NCI-H226 (cell line): ENCODE data around the gene COL21A1.

Experiments used
- DNase-seq: peaks from one replicate; pipeline ENCODE4 v3.0.0-alpha.2; 2015

COL21A1 gene

DNA sequence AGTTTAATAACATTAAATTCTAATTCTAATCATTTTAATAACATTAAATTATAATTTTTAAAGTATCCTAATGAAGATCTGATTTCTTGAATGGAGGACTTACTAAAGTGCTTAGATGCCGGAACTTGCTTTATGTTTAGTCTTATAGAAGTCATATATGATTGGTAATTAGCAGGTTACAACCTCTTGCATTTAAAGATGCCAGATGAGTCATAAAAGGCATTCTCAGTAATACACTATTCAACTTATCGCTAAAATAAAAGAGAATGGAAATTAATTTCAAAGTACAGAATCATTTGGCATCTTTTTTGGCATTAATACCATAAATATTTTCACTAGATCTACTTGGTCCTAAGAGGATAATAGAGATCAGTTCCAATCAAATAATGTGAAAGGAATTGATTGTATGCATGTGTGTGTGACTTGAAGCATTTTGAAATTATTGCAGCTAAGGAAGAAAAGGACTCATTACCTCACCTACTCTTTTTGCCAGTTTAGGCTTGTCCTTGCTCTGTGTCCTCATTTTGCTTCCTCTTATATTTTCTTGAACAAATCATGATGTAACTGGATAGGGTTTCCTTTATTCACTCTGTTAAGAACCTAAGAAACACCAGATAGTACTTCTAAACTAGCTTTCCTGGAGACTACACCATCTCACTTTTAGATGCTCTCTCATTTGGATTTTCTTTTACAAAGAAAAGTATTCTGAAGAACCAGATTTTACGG is 2.7 kb downstream of the COL21A1 start:
- no peak for DNase-seq

DNA sequence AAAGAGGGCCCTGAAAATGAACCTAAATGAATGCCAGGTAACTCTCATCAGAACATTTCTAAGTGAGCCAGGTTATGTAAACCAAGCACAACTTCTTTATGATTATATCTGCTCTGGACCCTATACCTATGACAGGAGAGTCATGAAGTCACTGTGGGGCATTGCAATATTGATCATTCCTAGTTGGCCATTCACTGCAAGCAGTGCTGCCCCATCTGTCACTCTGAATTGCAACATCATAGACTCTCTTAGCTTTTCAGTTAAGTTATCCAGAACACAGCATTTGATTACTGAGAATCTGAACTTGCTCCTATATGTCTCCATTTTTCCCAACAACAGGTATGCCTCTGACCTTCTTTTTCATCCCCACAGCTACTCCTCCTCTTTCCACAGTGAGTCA is 3.3 kb downstream of the COL21A1 start:
- no peak for DNase-seq

DNA sequence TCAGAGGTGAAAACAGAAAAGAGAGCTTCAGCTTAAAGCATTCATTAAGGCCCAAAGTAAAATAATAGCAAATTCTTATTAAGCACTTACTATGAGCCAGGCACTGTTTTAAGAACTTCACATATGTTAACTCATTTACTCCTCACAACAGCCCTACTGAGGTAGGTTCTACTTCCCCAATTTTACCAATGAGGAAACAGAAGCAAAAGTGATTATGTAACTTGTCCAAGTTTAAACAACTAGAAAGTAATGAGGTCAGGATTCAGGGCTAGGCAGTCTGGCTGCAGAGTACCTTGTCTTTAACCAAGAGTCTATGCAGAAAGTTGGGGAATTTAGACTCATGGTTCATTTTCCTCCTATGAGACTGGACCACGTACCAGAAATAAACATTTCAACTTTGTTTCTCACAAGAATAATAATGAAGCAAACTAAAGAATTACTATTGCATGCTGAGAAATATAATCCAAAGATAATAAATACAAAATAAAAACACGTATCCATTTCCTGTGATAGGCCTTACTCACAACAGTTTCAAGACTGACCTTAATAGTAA is 3.8 kb downstream of the COL21A1 start:
- no peak for DNase-seq

DNA sequence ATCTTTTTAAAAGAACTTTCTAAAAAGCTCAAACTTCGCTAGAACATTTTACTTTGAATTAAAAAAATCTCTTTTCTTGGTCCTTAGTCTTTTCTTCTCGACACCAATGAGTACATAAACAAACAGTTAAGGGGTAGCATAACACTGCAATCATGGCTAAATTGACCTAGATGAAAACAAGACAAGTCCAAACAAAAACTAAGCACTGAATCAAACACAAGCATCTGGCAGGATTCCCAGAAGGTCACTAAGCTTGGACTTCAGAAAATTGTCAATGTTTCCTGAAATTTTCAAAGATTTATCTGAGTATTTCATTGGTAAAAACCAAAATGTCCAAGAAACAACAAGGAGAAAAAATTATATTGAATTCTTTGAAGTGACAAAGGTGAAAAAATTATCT is 5.0 kb downstream of the COL21A1 start:
- DNase-seq = no peak

DNA sequence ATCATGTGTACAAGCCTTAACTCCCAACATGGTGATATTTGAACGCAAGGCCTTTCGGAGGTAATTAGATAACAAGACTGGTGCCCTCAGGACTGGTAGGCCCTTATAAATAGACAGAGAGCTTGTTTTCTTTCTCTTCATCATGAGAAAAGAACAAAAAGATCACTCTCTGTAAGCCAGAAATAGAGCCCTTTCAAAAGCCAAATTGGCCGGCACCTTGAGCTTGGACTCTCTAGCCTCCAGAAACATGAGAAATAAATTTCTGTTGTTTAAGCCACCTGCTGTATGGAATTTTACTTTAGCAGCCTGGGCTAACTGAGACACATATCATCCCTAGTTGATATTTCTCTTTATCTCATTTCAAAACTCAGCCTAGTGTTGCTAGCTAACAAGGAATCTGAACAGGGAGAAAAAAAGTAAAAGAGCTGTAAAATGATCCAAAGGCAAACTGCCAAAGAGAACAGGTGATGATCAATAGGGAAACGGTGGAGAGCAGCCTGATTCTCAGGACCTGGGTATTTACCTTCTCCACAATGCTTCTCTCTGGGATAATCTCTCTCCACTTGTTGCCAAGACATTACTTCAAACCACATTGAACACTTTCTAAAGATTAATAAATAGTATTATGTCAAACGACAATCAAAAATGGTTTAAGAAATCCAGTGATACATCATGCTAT is 6.1 kb downstream of the COL21A1 start:
- no peak for DNase-seq

DNA sequence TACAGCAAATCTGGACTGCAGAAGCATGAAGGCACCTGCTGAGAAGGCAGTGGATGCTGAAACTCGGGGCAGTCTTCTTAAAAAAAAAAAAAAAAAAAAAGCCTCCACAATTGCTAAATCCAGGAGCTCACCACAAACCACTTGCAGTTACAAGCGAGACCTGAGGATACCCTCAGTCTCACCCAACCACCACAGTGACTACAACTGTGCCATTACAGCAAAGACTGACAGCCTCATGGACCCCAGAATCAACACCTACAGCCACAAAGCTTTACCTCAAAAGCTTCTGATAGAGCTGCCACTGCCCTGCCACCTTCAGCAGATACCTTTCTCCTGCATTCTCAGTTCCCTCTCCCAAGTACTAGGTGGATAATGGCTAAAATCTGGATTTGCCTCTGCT is 9.0 kb downstream of the COL21A1 start:
- DNase-seq = no peak

DNA sequence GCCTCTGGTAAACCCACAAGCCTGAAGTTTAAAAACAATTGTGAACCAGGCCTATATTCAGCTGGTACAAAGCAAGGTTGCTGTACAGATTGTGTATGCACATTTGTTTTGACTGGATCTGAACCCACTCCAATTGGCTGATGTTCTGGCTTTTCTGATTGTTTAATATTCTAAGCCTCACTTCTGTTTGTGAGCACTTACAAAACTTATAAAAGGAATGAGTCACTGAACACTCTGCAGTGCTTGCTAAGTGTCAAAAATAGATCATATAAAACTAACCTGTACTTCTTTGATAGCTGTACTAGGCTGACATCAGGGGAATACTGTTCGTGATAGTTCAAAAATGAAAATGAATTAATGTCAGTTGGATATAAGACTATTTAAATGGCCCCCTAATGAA is 12.1 kb downstream of the COL21A1 start:
- no peak for DNase-seq

DNA sequence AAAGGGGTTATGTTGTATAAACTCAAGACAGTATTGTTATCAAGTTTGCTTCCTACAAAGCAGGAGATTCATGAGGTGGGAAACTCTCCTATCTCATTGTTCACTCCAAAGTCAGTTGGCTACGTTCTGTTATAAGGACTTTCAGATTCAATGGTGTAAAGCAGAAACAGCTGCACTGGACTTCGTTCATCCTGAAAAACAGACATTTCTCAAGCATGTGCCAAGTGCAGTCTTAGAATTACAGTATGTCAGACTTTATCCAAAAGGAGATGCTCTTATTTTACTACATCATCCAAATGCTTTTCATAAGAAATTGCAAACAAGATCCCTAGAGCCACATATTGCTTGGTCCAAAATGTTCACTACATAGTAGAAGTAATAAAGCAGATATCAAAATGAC is 14.9 kb downstream of the COL21A1 start:
- DNase-seq = no peak

DNA sequence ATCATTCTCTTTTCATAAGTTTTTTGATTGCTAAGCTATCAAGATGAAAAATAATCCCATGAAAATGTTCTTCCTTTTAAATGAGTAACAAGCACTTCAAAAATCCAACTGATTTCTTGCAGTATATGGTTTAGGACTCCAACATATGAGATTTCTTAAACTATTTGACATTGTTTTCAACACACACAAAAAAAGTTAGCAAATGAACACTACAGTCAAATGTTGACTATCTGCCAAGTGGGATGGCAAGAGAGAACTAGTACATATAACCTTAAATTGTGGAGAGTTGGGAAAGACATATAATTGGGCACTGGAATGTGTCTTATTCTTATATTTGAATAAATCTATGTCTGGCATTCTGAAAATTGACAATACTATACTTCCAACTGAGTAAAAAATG is 15.6 kb downstream of the COL21A1 start:
- DNase-seq = no peak

DNA sequence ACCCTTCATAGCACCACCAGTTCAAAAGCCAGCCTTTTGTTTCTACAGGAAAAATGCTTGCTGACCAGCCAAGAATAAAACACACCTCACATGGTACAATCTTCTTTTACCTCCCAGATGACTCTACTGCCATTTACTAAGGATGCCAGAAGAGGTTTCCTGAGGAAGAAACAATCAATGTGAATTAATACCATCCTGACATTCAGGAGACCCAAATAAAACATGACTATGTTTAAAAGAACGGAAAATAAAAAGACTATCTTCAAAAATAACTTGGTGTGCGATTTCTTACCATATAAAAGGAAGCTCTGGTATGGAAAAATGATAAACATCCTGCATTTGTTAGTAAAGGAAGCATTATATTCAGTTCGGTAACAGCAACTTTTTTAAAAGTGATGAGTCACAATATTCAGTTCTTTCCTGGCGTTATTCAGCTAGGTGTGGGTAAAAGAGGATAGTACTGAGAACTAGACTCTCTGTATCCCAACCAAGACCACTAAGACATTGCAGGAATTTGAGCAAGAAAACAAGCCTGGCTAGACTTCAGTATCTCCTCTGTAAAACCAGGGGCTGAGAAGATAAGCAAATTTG is 16.3 kb downstream of the COL21A1 start:
- no peak for DNase-seq

DNA sequence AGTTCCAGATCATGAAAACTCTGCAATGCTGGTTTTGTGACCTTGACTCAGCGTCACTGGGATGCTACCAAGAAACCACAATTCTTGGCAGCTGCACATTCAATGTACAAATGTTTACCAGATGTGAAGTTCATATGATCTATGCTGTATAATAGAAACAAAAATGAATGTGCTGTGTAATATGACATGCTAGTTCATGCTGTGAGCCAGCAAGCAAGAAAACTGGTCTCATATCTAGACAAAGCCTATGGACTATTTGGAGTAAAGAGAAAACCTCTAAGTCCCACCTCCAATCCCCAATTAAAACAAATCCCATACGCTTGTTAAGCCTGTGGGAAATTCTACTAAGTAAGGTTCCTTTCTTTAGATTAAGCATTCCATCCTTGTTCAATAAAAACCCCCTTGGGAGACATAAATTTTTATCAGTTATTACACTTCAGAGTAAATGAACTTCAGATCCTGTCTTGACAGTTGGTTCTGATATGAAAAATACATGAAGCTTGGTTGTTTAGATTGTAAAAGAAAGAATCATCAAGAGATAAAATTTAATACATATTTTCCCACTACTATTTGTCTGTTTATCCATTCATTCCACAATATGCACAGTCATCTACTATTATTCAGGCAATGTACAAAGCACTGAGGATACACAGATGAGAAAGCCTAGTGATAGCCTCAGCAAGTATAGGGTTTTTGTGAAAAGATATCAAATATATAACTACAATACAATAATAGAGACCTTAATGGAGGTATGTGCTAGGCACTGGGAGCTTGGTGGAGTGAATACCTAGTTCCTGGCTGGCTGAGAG is 20.1 kb downstream of the COL21A1 start:
- DNase-seq = no peak

DNA sequence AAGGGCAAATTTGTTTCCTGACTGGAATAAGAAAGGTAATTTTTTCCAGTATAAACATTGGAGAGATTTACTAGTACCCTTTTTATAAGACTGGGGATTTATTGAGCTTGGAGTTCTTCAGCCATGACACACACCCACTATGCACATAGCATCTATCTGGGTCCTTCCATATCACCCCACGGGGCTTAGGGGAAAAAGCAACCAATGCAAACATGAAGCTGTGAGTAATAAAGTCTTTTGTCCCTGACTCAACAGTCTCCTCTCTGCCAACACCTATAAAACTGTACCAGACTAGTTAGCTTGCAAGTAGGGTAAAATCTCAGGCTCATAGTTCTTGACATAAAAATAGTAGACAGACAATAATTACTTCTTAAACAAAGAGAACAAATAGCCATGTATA is 23.4 kb downstream of the COL21A1 start:
- peak; percentile 26 for DNase-seq

DNA sequence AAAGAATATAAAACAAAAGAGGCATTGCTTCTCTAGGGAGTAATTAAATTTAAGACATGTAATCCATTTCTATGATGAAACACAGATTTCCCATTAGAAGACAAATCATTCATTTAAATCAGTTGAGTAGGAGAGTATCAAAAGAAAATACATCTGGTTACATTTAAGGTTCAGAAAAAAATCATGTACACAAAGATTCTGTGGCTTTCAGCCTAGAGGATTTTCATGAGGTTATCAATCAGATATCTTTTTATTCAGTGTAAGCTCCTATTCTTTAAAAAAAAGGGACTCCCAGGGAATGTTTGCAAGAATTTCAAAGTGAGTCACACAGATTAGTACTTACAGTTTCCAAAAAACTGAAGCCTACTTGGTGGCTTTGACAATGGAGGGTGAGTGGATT is 24.9 kb downstream of the COL21A1 start:
- DNase-seq = no peak

DNA sequence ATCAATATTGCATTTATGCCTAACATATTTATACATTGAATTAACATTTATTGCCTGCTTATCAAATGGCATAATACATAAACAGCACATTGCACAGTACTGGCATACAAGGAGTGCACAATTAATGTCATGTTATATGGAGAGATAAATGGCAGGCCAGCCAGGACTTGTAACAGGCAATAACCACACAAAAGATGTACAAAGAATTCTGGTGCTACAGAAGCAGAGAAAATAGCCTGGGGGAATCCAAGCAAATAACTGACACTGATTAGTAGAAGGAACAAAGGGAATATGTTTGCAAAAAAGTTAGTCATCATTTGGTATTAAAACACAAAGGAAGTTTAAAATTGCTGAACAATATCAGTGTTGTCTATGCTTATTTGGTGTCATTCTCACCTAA is 27.3 kb downstream of the COL21A1 start:
- peak; percentile 26 for DNase-seq

DNA sequence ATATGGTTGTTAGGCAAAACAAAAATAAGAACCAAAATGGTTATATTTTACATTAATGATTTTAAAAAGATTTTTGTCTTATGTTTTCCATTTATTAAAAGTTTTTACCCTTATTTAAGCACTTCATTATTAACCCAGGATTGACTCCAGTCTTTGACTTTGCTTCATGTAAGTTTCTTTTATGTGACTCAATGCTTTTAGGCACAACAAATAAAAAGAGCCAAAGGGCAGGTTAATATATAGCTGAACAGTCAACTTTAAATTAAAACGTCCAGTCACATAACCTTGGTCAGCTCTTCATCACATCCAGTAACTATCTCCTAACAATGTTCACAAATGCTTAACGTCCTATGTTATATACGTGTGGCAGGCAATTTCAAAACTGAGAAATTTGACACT is 32.7 kb downstream of the COL21A1 start:
- no peak for DNase-seq

DNA sequence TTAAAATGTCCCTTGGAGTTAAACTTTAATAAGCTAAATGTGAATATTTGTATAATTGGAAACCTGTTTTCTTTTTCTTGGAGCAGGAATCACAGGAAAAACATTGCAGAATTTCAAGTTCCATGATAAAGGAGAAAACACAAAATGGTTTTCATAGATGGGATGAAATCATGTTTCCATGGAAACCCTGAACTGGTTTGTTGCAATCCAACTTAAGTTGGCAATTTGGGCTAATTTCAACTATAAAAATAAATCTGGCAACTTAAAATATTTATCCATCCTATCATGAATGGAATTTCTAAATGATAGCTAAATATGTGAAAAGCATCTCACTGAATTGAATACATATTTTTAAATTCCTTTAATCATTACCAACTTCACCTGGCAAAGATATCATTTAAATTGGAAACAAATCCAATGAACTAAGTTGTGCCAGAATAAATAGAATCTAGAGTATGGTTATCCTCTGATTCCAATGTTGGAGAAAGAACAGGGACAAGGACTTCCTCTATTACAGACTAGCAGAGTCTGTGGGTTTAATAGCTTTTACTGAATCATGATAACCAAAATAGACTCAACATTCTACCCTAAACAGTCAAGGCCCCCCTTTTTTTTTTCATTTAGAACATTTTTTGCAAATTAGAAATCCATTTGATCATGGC is 33.2 kb downstream of the COL21A1 start:
- no peak for DNase-seq

DNA sequence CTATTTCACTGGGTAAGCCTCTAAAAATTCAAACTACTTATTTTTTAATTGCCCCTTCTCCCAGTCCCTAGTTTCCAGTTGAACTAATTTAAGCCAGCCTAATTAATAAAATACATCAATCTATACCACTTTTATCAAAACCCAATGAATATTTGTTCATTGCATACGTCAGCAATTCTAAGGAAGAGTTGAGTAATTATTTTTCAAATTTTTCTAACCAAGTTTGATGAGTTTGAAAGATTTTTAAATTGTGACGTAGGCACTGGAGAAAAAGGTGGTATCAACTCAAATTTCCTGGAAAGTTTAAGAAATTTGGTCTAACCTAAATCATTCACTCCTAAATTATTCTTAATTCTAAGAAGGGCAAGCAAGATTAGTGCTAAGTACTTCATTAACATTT is 35.7 kb downstream of the COL21A1 start:
- no peak for DNase-seq

DNA sequence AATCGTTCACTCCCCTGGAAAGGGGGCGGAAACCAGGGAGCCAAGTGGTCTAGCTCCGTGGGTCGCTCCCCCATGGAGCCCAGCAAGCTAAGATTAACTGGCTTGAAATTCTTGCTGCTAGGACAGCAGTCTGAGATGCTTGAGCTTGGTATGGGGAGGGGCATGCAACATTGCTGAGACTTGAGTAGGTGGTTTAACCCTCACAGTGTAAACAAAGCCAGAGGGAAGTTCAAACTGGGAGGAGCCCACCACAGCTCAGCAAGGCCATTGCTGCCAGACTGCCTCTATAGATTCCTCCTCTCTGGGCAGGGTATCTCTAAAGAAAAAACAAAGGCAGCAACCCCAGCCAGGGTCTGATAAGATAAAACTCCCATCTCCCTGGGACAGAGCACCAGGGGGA is 43.2 kb downstream of the COL21A1 start:
- DNase-seq = no peak

DNA sequence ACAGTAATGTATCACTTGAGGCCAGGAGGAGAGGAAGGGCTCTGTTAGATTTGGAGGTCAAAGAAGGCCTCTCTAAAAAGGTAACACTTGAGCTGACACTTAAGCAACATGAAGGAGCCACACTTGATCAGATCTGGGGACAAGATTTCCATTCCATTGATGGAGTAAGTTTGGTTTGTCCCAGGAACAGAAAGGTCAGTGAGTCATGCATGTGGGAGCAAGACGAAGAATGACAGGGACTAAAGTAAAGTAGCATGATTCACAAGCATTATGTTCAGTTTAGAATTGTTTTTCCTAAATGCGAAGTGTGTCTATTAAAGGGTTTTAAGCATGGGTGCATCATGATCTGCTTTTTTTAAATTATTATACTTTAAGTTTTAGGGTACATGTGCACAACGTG is 47.4 kb downstream of the COL21A1 start:
- no peak for DNase-seq

DNA sequence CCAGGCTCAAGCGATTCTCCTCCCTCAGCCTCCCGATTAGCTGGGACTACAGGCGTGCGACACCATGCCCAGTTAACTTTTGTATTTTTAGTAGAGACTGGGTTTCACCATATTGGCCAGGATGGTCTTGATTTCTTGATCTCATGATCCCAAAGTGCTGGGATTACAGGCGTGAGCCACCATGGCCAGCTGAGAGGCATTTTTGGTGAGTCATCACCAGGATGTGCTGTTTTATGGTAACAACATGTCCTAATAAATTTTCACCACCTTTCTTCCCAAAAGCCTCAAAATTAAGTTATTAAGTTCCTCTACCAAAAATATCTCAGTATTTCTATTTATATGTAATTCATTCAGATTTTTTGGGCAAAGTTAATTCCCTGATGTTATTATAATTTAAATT is 53.5 kb downstream of the COL21A1 start:
- no peak for DNase-seq

DNA sequence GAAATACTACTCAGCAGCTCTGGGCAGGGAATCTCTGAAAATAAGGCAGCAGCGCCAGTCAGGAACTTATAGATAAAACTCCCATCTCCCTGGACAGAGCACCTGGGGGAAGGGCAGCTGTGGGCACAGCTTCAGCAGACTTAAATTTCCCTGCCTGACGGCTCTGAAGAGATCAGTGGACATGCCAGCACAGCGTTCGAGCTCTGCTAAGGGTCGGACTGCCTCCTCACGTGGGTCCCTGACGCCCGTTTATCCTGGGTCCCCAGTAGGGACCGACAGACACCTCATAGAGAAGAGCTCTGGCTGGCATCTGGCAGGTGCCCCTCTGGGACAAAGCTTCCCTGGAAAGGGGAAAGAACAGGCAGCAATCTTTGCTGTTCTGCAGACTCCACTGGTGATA is 59.0 kb downstream of the COL21A1 start:
- no peak for DNase-seq

DNA sequence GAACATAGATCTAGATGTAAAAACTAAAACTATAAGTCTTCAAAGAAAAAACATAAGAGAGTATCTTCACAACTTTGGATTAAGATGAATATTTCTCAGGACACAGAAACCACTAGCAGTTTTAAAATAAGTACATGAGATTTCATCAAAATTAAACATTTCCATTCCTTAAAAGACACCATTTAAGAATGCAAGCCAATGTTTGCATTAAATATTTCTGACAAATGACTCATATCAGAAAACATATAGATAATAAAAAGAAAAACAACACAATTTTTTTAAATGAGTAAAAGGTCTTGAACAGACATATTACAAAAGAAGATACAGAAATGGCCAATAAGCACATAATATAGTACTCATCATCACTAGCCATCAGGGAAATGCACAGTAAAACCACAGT is 59.7 kb downstream of the COL21A1 start:
- no peak for DNase-seq

DNA sequence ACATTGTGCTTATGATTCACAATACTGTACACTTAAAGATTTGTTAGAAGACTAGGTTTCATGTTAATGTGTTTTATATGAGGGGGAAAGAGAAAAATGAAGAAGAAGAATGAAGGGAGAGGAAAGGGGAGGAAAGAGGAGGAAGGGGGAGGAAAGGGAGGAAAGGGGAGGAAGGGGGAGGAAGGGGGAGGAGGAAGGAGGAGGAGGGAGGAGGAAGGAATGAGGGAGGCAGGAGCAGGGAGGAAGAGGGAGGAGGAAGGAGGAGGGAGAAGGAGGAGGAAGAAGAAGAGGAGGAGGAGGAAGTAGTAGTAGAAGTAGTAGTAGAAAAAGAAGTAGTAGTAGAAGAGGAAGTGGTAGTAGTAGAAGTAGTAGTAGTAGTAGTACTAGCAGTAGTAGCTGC is 70.6 kb downstream of the COL21A1 start:
- DNase-seq = no peak
